ENCODE results near the gene BABAM2. TPM values are rescaled to one million over a fixed set of nuclear protein-coding genes. Genes with fewer than 3 reads are reported as not detected.
A peak's percentile ranks its signal among the peaks of the same experiment; 100 is the strongest.

The BABAM2 gene
- total and polyA plus RNA-seq, 2 experiments from 2014 or later: 31.8 to 83.3 TPM

- DNase-seq (ENCODE audit: low read depth in 1 of 2, low spot score in 1 of 2): no peak
- Histone ChIP-seq H3K27me3 (no peaks in the 10 kb centered on the region), H3K9me3 (ENCODE audit: low read depth) (no peaks in the 10 kb centered on the region), H3K4me3 (no peak overlapping the region), H3K36me3 (no peaks in the 10 kb centered on the region), H3K27ac (no peak overlapping the region), H3K4me1 (ENCODE audit: low read depth) (no peaks in the 10 kb centered on the region)
- no peak for TF ChIP-seq CTCF (IDR thresholded peaks at IDR 0.05; ENCODE audit: low read depth, low read length)
These were observed 164.9 kb downstream of the BABAM2 start for GRCh38 chr2:28055325-28055970.

- Histone ChIP-seq H3K4me1 (ENCODE audit: low read depth) (no peaks in the 10 kb centered on the region), H3K9me3 (ENCODE audit: low read depth) (no peaks in the 10 kb centered on the region), H3K4me3 (no peak overlapping the region), H3K27me3 (no peaks in the 10 kb centered on the region), H3K36me3 (no peaks in the 10 kb centered on the region), H3K27ac (no peak overlapping the region)
- no peak for TF ChIP-seq CTCF (IDR thresholded peaks at IDR 0.05; ENCODE audit: low read depth, low read length)
- DNase-seq (ENCODE audit: low read depth in 1 of 2, low spot score in 1 of 2): no peak
These were observed 168.3 kb downstream of the BABAM2 start for GRCh38 chr2:28058791-28059190.

- Histone ChIP-seq H3K4me1 (ENCODE audit: low read depth) (no peaks in the 10 kb centered on the region), H3K36me3 (no peaks in the 10 kb centered on the region), H3K9me3 (ENCODE audit: low read depth) (no peaks in the 10 kb centered on the region), H3K4me3 (no peak overlapping the region), H3K27me3 (no peaks in the 10 kb centered on the region), H3K27ac (no peak overlapping the region)
- no peak for DNase-seq (ENCODE audit: low read depth in 1 of 2, low spot score in 1 of 2)
- TF ChIP-seq CTCF (IDR thresholded peaks at IDR 0.05; ENCODE audit: low read depth, low read length): no peak
These were observed 172.3 kb downstream of the BABAM2 start for GRCh38 chr2:28062867-28063266.

GRCh38 chr2:28063492-28063962, 173.0 kb downstream of the BABAM2 start:
- no peak overlapping the region for H3K4me3 ChIP-seq
- no peaks in the 10 kb centered on the region for H3K36me3 ChIP-seq
- no peak overlapping the region for H3K27ac ChIP-seq
- peak in 1 of 2 donors; percentile 26 for DNase-seq (ENCODE audit: low read depth in 1 of 2, low spot score in 1 of 2)
- TF ChIP-seq CTCF (IDR thresholded peaks at IDR 0.05; ENCODE audit: low read depth, low read length): no peak
- no peaks in the 10 kb centered on the region for H3K4me1 ChIP-seq (ENCODE audit: low read depth)
- H3K27me3 ChIP-seq: no peaks in the 10 kb centered on the region
- no peaks in the 10 kb centered on the region for H3K9me3 ChIP-seq (ENCODE audit: low read depth)

GRCh38 chr2:28067602-28068001, 177.1 kb downstream of the BABAM2 start:
- no peaks in the 10 kb centered on the region for H3K27me3 ChIP-seq
- no peak for TF ChIP-seq CTCF (IDR thresholded peaks at IDR 0.05; ENCODE audit: low read depth, low read length)
- H3K4me3 ChIP-seq: no peak overlapping the region
- H3K27ac ChIP-seq: no peak overlapping the region
- no peaks in the 10 kb centered on the region for H3K36me3 ChIP-seq
- H3K4me1 ChIP-seq (ENCODE audit: low read depth): peaks cover 5% of the 10 kb centered on the region
- no peak for DNase-seq (ENCODE audit: low read depth in 1 of 2, low spot score in 1 of 2)
- no peaks in the 10 kb centered on the region for H3K9me3 ChIP-seq (ENCODE audit: low read depth)
